ENCODE data around the gene VTI1B. TPM values are rescaled to one million over a fixed set of nuclear protein-coding genes. Genes with fewer than 3 reads are reported as not detected.
A peak's percentile ranks its signal among the peaks of the same experiment; 100 is the strongest.

The VTI1B gene
- polyA plus RNA-seq, 1 donor from 2014 or later, result 84.8 TPM

DNA sequence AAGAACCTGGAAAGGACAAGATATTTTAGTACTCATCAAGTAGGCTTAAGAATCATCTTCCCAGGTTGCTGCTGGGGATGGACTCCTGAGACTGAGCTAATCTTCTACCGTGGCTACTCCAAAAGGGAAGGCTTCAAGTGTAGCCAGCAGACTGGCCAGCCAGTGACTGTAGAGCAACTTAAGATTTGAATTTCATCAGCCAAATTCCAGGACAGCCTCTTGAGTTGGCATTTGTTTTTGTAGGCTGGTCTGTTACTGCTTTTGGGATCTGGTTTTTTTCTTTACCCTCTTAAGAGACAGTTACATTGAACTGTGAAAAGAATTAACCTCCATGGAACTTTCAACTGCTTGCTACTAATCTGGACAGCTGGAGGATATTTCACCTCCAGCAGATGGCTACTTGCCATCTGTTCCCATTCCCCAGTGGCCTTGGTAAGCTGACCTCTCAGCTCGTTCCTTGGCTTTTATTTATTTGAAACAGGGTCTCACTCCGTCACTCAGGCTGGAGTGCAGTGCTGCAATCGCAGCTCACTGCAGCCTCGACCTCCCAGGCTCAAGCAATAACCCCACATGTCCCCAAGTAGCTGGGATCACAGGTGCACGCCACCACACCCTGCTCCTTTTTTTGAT is 20.7 kb downstream of the VTI1B start:
- H3K27me3 Mint-ChIP-seq, result no peaks in the 10 kb centered on the region
- peaks cover 7% of the 10 kb centered on the region for H3K36me3 Mint-ChIP-seq
- H3K4me3 Mint-ChIP-seq, result no peak overlapping the region
- H3K4me1 Mint-ChIP-seq, result peaks cover 0 to 2% (median 0%) of the 10 kb centered on the region in 3 donors
- no peak overlapping the region for H3K27ac Mint-ChIP-seq
- H3K9me3 Mint-ChIP-seq, result no peaks in the 10 kb centered on the region

DNA sequence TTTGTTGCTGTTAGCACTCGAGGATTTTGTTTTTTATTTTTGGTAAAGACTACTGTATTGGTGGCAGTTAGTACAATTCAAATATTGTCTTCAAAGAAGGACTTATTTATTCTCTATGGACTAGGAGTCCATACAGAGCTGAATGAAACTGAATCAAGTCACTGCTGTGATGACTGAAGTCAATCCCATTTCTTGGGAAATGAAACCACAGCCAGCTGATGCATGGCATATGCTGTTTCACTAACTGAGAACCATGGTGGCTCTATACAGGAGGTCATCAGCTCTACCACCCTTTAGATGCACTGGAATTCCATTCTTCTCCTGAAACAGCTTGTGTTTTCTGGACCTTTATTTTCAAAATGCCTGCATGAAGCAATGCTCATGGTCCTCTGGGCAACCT is 22.2 kb downstream of the VTI1B start:
- peaks cover 8% of the 10 kb centered on the region for H3K36me3 Mint-ChIP-seq
- H3K4me1 Mint-ChIP-seq, result no peaks in the 10 kb centered on the region

DNA sequence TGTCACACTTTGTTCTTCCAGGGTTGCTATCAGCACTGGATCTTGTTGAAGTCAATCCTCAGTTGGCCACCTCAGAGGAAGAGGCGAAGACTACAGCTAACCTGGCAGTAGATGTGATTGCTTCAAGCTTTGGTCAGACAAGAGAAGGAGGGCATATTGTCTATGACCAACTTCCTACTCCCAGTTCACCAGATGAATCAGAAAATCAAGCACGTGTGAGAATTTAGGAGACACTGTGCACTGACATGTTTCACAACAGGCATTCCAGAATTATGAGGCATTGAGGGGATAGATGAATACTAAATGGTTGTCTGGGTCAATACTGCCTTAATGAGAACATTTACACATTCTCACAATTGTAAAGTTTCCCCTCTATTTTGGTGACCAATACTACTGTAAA is 23.7 kb downstream of the VTI1B start:
- no peaks in the 10 kb centered on the region for H3K4me1 Mint-ChIP-seq
- H3K4me3 Mint-ChIP-seq, result no peak overlapping the region
- no peaks in the 10 kb centered on the region for H3K9me3 Mint-ChIP-seq
- H3K27ac Mint-ChIP-seq, result no peak overlapping the region
- peaks cover 6% of the 10 kb centered on the region for H3K36me3 Mint-ChIP-seq
- H3K27me3 Mint-ChIP-seq, result no peaks in the 10 kb centered on the region

More for the DNA sequence above, 22.2 kb downstream of the VTI1B start:
- Mint-ChIP-seq H3K4me3 (no peak overlapping the region), H3K27ac (no peak overlapping the region), H3K9me3 (no peaks in the 10 kb centered on the region), H3K27me3 (no peaks in the 10 kb centered on the region)

DNA sequence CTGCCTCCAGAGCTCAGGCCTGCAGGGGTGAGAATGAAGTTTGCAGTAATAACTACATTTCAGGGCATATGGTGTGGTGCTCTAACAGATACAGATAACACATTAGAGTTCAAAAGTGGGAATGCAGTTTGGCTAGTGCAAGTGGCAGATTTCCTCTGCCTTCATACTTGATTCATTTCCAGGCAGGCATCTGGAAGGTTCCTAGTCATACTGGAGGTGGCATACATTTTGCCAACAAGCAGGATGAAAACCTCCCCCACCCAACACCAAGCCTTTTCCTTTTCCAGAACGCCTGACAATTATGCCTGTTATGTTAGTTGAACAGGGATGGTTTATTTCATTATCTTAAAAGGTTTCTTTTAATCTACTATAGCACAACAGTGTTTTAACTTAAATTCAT is 24.3 kb downstream of the VTI1B start:
- H3K9me3 Mint-ChIP-seq, result no peaks in the 10 kb centered on the region
- no peak overlapping the region for H3K27ac Mint-ChIP-seq
- peaks cover 6% of the 10 kb centered on the region for H3K36me3 Mint-ChIP-seq
- H3K4me1 Mint-ChIP-seq, result no peaks in the 10 kb centered on the region
- no peaks in the 10 kb centered on the region for H3K27me3 Mint-ChIP-seq
- H3K4me3 Mint-ChIP-seq, result no peak overlapping the region

DNA sequence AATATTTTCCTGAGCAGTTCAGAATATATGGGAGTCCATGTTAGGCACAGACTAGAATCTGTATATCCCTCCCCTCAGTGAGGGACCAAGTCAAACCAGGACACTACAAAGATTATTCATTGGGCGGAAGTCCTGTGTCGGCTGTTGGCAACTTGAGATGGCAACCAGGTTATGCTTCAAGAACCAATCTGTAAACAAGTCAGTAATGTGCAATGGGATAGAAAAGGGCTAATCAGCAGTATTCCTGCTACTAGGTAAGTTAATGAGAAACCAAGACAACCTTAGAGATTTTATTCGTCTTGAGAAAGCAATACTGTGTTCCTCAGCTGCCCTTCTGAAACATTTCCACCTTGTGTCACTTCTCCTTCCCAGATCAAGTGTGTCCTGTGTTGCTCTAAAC is 28.3 kb downstream of the VTI1B start:
- Mint-ChIP-seq H3K27ac (no peak overlapping the region), H3K36me3 (peaks cover 2% of the 10 kb centered on the region), H3K27me3 (no peaks in the 10 kb centered on the region), H3K4me3 (no peak overlapping the region), H3K9me3 (no peaks in the 10 kb centered on the region), H3K4me1 (no peaks in the 10 kb centered on the region)

DNA sequence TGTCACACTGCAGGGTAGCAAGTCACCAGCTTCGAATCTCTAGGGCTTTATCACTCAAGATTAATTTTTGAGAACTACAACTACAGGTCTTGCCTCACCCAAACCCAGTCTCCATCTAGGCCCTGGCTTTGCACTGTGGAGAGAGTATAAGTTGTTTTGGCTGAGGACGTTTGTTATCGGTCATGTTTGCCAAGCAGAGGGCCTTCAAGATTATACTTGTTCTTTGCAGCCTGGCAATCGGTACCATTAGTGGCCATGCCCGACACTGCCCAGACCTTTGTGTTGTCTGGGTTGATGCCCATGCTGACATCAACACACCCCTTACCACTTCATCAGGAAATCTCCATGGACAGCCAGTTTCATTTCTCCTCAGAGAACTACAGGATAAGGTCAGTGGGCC is 29.0 kb downstream of the VTI1B start:
- H3K27ac Mint-ChIP-seq, result no peak overlapping the region
- peaks cover 2% of the 10 kb centered on the region for H3K36me3 Mint-ChIP-seq

DNA sequence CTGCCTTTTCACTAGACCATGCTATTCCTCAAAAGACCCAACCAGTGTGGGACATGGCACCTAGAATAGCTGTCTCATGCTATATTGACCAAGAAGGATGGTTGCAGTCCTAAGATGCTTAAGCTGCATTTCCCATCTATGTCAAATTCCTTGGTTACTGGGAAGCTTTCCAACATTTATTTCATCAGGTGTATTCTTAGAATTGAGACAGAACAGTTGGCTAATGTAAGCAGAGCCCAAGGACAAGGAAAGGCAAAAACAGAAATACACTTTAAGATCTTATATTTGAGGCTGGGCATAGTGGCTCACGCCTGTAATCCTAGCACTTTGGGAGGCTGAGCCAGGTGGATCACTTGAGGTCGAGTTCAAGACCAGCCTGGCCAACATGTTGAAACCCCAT is 30.0 kb downstream of the VTI1B start:
- Mint-ChIP-seq H3K9me3 (no peaks in the 10 kb centered on the region), H3K27me3 (no peaks in the 10 kb centered on the region), H3K4me1 (no peaks in the 10 kb centered on the region), H3K4me3 (no peak overlapping the region), H3K36me3 (peaks cover 2% of the 10 kb centered on the region), H3K27ac (no peak overlapping the region)

More for the DNA sequence above, 29.0 kb downstream of the VTI1B start:
- no peaks in the 10 kb centered on the region for H3K27me3 Mint-ChIP-seq
- no peaks in the 10 kb centered on the region for H3K9me3 Mint-ChIP-seq
- no peak overlapping the region for H3K4me3 Mint-ChIP-seq
- no peaks in the 10 kb centered on the region for H3K4me1 Mint-ChIP-seq

DNA sequence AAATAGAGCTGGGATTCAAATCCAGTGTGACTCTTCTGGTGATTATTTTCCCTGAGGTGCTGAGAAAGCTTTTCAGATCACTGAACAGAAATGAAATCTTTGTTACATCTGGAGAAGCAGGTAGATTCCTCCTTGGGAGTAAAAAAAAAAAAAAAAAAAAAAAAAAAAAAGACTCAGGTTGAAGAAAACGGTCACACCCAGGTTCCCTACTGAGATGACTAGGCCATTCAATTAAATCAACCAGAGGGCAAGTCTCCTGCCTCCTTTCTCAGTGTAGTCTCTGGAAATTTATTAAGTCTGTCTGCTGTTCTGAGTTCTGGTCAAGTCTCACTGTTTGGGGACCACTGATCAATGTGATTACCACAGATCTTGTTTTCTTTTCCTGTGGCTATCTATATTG is 30.7 kb downstream of the VTI1B start:
- H3K36me3 Mint-ChIP-seq, result peaks cover 2% of the 10 kb centered on the region
- H3K9me3 Mint-ChIP-seq, result no peaks in the 10 kb centered on the region
- H3K27me3 Mint-ChIP-seq, result no peaks in the 10 kb centered on the region
- no peak overlapping the region for H3K27ac Mint-ChIP-seq
- H3K4me1 Mint-ChIP-seq, result no peaks in the 10 kb centered on the region
- no peak overlapping the region for H3K4me3 Mint-ChIP-seq

DNA sequence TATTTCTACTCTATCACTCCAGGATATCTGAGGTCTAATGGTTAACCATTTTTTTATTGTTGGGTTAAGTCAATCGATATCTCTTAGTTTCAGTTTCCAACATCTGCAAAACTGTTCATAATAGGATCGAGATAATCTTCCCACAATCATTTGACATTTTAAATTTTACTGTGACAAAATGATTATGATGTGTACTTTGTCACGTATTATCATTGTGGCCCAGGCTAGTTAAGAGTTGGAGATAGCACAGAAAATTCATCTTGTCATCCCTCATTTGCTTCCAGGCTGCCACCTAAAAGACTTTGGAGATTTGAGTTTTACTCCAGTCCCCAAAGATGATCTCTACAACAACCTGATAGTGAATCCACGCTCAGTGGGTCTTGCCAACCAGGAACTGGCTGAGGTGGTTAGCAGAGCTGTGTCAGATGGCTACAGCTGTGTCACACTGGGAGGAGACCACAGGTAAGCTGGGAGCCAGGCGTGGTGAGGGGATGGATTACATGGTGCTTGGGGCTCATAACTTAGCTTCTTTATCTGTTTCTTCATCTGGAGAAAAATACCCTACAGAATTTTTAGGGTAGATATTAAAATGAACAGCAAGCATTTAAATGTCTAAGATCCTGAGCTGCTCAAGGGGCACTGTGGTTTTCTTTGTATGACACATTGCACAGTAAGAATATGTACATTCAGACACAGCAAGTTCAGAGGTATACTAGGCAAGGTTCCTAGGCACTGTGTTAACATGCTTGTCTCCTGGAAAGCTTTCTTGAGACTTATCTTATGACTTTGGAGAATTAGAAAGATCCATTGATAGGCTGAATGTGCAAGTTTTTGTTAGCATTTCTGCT is 32.3 kb downstream of the VTI1B start:
- H3K4me3 Mint-ChIP-seq, result no peak overlapping the region

DNA sequence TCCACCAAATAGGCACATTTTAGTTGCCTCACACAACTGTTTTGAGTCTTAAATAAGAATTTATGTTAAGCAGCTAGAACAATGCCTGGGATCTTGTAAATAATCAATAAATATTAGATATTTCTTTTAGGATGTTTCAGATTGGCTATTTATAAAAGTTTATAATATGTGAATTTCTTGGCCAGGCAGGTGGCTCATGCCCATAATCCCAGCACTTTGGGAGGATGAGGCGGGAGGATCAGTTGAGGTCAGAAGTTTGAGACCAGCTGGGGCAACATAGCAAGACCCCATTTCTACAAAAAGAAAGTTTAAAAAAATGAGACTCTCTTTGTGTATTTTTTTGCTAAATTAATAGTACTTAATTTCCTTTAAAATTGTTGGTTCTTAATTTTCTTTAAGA is 33.0 kb downstream of the VTI1B start:
- no peaks in the 10 kb centered on the region for H3K27me3 Mint-ChIP-seq

More for the DNA sequence above, 32.3 kb downstream of the VTI1B start:
- Mint-ChIP-seq H3K4me1 (no peaks in the 10 kb centered on the region), H3K36me3 (peaks cover 3% of the 10 kb centered on the region), H3K9me3 (no peaks in the 10 kb centered on the region), H3K27ac (no peak overlapping the region), H3K27me3 (no peaks in the 10 kb centered on the region)

DNA sequence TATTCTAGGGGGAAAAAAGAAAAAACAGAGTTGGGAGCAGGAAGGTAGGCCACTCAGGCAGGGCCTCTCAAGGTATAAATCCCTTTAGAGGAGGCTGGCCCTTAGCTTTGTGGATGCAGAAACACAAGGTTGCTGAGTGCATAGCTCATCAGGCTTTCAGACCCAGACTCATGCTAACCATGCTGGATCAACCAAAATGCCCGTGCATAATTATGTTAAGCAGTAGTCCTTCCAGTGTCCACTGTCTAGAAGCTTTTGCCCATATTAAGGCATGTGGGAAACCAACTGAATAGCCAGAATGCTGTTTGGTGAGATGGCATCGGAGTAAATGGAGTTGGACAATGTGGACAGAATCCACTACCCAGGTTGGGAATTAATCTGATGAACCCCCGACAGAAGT is 35.8 kb downstream of the VTI1B start:
- Mint-ChIP-seq H3K4me1 (no peaks in the 10 kb centered on the region), H3K36me3 (peaks cover 3% of the 10 kb centered on the region), H3K9me3 (no peaks in the 10 kb centered on the region)

More for the DNA sequence above, 33.0 kb downstream of the VTI1B start:
- peaks cover 3% of the 10 kb centered on the region for H3K36me3 Mint-ChIP-seq
- H3K4me3 Mint-ChIP-seq, result no peak overlapping the region
- no peaks in the 10 kb centered on the region for H3K4me1 Mint-ChIP-seq
- H3K27ac Mint-ChIP-seq, result no peak overlapping the region
- H3K9me3 Mint-ChIP-seq, result no peaks in the 10 kb centered on the region

DNA sequence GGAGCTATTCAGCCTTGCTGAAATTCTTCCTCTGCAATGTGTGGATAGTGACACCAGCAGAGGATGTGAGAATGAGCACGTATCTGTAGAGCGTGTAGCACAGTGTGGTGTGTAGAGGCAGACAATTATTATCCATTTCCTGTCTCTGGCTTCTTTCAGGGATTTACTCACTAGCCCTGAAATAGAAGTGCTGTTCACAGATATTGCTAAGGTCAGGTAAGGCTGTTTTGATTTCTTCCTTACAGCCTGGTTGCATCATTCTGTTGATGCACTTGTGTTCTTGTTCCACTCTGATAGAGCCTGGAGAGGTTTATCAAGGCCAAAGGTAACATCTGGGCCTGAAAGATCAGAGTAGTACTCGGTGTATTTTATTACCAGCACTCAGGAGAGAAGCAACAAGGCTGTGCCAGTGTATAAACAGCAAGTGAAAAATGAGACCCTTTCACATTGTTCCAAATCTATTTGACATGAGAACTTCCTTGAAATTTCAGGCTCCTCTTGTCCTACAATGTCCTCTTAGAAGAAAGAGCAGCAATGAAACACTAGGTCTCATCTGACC is 38.0 kb downstream of the VTI1B start:
- H3K4me1 Mint-ChIP-seq, result no peaks in the 10 kb centered on the region
- H3K9me3 Mint-ChIP-seq, result no peaks in the 10 kb centered on the region
- peaks cover 5% of the 10 kb centered on the region for H3K36me3 Mint-ChIP-seq
- H3K27me3 Mint-ChIP-seq, result no peaks in the 10 kb centered on the region
- no peak overlapping the region for H3K4me3 Mint-ChIP-seq
- H3K27ac Mint-ChIP-seq, result no peak overlapping the region

More for the DNA sequence above, 35.8 kb downstream of the VTI1B start:
- Mint-ChIP-seq H3K27ac (no peak overlapping the region), H3K4me3 (no peak overlapping the region), H3K27me3 (no peaks in the 10 kb centered on the region)

DNA sequence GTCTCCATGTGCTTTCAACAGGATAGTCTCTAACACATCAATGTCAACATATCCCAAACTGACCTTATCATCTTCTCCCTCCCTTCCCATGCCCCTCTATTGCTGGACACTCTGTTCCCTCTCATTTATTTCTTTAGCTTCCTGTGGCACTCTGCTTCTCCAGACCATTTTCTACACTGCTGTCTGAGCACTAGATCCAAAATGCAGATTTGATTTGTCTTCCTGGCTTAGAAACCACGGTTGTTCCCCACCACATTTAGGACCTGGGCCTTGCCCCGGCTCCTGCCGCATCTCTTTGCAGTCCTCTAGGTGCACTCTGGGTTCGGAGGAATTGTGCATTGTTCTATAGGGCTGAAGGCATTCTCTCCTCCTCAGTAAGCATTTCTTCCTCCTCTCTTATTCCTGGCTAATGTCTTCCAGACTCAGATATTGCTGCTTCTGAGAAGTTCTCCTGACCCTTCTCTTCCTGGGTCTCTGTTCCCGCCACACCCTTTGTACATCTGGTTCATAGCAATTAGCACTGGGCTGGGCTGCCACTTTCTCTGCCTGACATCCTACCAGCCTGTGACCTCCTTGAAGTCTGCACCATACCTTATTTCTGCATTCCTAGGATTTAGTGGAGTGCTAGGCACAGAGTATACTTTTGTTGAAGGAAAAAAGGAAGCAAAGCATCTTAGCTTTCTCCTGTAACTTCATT is 40.8 kb downstream of the VTI1B start:
- Mint-ChIP-seq H3K27ac (peak overlapping the region in 1 of 3 donors; percentile 77), H3K27me3 (no peaks in the 10 kb centered on the region), H3K36me3 (peaks cover 5% of the 10 kb centered on the region), H3K4me3 (no peak overlapping the region), H3K4me1 (no peaks in the 10 kb centered on the region), H3K9me3 (no peaks in the 10 kb centered on the region)

DNA sequence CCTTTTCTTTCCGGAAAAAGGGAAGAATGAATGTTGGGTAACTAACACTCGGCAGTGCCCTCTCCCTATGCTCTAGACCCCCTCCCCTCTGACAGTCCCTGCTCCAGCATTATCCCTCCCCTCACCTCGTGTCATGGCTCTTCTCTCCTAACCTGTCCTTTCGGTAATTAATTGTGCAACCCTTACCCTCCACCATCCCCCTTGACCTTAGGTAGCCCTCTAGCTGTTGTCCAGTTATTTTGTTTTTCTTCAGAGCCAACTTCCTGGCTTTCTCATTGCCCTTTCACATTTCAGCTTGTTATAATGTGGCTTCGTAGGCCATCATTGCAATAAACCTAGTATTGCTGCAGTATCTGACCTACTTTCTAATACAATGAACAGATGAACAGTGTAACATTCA is 43.5 kb downstream of the VTI1B start:
- Mint-ChIP-seq H3K27me3 (no peaks in the 10 kb centered on the region), H3K36me3 (peaks cover 2% of the 10 kb centered on the region), H3K9me3 (no peaks in the 10 kb centered on the region), H3K4me3 (no peak overlapping the region), H3K27ac (no peak overlapping the region), H3K4me1 (no peaks in the 10 kb centered on the region)

DNA sequence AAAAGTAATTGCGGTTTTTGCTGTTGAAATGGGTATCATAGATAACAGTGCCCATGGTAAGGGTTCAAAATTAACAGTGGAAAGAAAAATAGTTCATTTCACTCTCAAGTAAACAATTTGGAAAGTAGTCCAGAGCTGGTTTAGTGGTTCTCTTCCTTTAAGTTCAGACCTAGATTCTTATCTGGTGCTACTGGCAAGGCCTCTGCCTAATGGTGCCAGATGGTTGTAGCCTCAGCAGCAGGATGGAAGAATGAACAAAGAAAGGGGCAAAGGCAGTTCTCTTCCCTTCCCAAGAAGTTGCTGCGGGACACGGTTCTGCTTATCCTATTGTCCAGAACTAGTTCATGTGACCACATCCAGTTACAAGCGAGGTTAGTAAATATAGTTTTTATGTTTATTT is 44.2 kb downstream of the VTI1B start:
- Mint-ChIP-seq H3K9me3 (no peaks in the 10 kb centered on the region), H3K4me1 (no peaks in the 10 kb centered on the region), H3K27ac (no peak overlapping the region), H3K27me3 (no peaks in the 10 kb centered on the region), H3K4me3 (no peak overlapping the region), H3K36me3 (peaks cover 2% of the 10 kb centered on the region)
